K562 (cell line): ENCODE measurements around the gene SLC39A11. TPM values are rescaled to one million over a fixed set of nuclear protein-coding genes. Genes with fewer than 3 reads are reported as not detected.

Experiments
- DDX20 ChIP-seq: fragments of 450-650 bp; IDR thresholded peaks from 2 replicates; pipeline ENCODE4 v1.6.1; 2016; ENCODE audit warnings: missing genetic modification characterization, low read depth, mild to moderate bottlenecking, missing compliant biosample characterization, moderate library complexity
- DIDO1 ChIP-seq: fragments of 450-650 bp; IDR thresholded peaks from 2 replicates; pipeline ENCODE4 v1.6.1; 2016; ENCODE audit warnings: low read depth, missing biosample characterization, missing genetic modification characterization
- ELF4 ChIP-seq: fragments of 450-650 bp; formaldehyde crosslinking; IDR thresholded peaks from 2 replicates; pipeline ENCODE4 v1.4.0; 2022; ENCODE audit warnings: missing genetic modification characterization
- HNRNPLL ChIP-seq: fragments of 200-400 bp; formaldehyde crosslinking; IDR thresholded peaks from 2 replicates; pipeline ENCODE4 v1.6.1; 2017; ENCODE audit warnings: low read length, low read depth, mild to moderate bottlenecking; ENCODE audit not compliant: poor library complexity, severe bottlenecking
- KLF13 ChIP-seq: fragments of 450-650 bp; IDR thresholded peaks from 2 replicates; pipeline ENCODE4 v1.6.1; 2016; ENCODE audit warnings: missing genetic modification characterization, low read depth, mild to moderate bottlenecking, missing compliant biosample characterization, moderate library complexity, borderline replicate concordance
- MEF2D ChIP-seq: conservative IDR thresholded peaks from 2 replicates; pipeline ENCODE4 v1.6.1; 2016; ENCODE audit warnings: low read depth, missing genetic modification characterization, missing compliant biosample characterization
- NFXL1 ChIP-seq: fragments of 450-650 bp; formaldehyde crosslinking; IDR thresholded peaks from 2 replicates; pipeline ENCODE4 v1.4.0; 2021; ENCODE audit warnings: mild to moderate bottlenecking
- SMAD4 ChIP-seq: fragments of 250-450 bp; sonication (Bioruptor Pico); conservative IDR thresholded peaks from 2 replicates; pipeline ENCODE4 v1.8.0; 2021; ENCODE audit warnings: inconsistent platforms, mild to moderate bottlenecking, moderate library complexity
- TAF7 ChIP-seq: fragments of 450-650 bp; IDR thresholded peaks from 2 replicates; pipeline ENCODE4 v1.6.1; 2016; ENCODE audit warnings: missing genetic modification characterization, missing compliant biosample characterization
- ZFP1 ChIP-seq: fragments of 450-650 bp; formaldehyde crosslinking; IDR thresholded peaks from 2 replicates; pipeline ENCODE4 v1.4.0; 2020; ENCODE audit warnings: mild to moderate bottlenecking, mixed read lengths
- ZNF41 ChIP-seq: fragments of 250-450 bp; sonication (Bioruptor Pico); conservative IDR thresholded peaks from 2 replicates; pipeline ENCODE4 v1.4.0; 2020; ENCODE audit warnings: mild to moderate bottlenecking
- ZNF766 ChIP-seq: fragments of 200-800 bp; sonication (Bioruptor generic); conservative IDR thresholded peaks from 2 replicates; pipeline ENCODE4 v1.6.1; 2016; ENCODE audit warnings: missing genetic modification characterization, missing compliant biosample characterization
- polyA plus RNA-seq, 8 experiments: library from polyadenylated mRNA; depleted of rRNA in 4 of 8; stranded (reverse) in 5 of 8; unstranded in 3 of 8; fragments of >200 nt; fragmentation: Nextera tagmentation in 2 of 8; fragmentation: Illumina TruSeq in 1 of 8; extraction: Ambion mirVana in 2 of 8; extraction: Trizol in 1 of 8; gene quantifications; 2 replicates each; pipeline versions ENCODE4 v1.2.1 to v1.2.3, GENCODE V29; 2011 to 2014; ENCODE audit warnings: inconsistent platforms in 1 of 8, missing spikeins in 1 of 8
- total RNA-seq, 7 experiments: library from RNA; depleted of rRNA in 6 of 7; stranded (reverse); fragments of >200 nt in 6 of 7; fragmentation: Illumina TruSeq in 2 of 7; extraction: Trizol in 2 of 7; gene quantifications; 2 replicates each; pipeline versions ENCODE4 v1.2.1 to v1.2.3, GENCODE V29; 2011 to 2021; ENCODE audit warnings: low replicate concordance in 1 of 7
- TF ChIP-seq, protein P1 (sequence below), 2 experiments: fragments of 200-800 bp in 1 of 2; sonication (Bioruptor generic) in 1 of 2; sonication (generic) in 1 of 2; formaldehyde crosslinking in 1 of 2; IDR thresholded peaks in 1 of 2; conservative IDR thresholded peaks in 1 of 2; 2 replicates each; pipeline versions ENCODE4 v1.5.0 to v1.6.1; 2016 to 2020; ENCODE audit warnings: missing compliant biosample characterization in 1 of 2, missing genetic modification characterization in 1 of 2, missing genetic modification reagents in 1 of 2
- TF ChIP-seq, protein P2 (sequence below): fragments of 450-650 bp; IDR thresholded peaks from 2 replicates; pipeline ENCODE4 v1.6.1; 2016; ENCODE audit warnings: missing biosample characterization, missing genetic modification characterization
- TF ChIP-seq, protein P3 (sequence below): fragments of 200-800 bp; sonication (Bioruptor generic); IDR thresholded peaks from 2 replicates; pipeline ENCODE4 v1.6.1; 2016; ENCODE audit warnings: missing genetic modification characterization, missing compliant biosample characterization

The SLC39A11 gene
- total and polyA plus RNA-seq, 9 of the 15 experiments (the other 6 are each of a cell fraction or from before 2014, with no cell fraction given), result 10.5 to 26.4 (median 13.4) TPM

DNA sequence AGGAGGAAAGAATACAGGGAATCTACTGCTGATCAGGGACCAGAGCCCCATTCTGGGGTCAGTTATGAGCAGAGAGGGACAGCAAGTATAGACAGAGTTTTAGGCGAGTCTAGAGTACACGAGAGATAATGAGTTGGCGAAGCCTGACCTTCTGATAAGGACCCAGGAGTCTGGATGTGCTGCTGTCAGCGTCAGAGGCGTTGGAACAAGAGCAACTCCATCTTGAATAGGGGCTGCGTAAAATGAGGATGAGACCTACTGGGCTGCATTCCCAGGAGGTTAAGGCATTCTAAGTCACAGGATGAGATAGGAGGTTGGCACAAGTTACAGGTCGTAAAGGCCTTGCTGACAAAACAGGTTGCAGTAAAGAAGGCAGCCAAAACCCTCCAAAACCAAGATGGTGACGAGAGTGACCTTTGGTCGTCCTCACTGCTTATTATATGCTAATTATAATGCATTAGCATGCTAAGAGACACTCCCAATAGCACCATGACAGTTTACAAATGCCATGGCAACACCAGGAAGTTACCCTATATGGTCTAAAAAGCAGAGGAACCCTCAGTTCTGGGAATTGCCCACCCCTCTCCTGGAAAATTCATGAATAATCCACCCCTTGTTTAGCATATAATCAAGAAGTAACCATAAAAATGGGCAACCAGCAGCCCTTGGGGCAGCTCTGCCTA lies 330.5 kb downstream of the SLC39A11 start (continued):
- TF ChIP-seq, protein P1, sequence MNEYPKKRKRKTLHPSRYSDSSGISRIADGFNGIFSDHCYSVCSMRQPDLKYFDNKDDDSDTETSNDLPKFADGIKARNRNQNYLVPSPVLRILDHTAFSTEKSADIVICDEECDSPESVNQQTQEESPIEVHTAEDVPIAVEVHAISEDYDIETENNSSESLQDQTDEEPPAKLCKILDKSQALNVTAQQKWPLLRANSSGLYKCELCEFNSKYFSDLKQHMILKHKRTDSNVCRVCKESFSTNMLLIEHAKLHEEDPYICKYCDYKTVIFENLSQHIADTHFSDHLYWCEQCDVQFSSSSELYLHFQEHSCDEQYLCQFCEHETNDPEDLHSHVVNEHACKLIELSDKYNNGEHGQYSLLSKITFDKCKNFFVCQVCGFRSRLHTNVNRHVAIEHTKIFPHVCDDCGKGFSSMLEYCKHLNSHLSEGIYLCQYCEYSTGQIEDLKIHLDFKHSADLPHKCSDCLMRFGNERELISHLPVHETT (CRISPR knock-in tag; conservative IDR thresholded peaks at IDR 0.05 in 1 of 2, IDR thresholded peaks at IDR 0.05 in 1 of 2), result peak in 1 of 2 experiments; percentile 92; a peak in 2 of 4 replicates
- TF ChIP-seq ZFP1 (CRISPR knock-in tag) (peak; percentile 58; the same call in 1 of the 2 replicates), ELF4 (CRISPR knock-in tag) (peak; percentile 59; the same call in 1 of the 2 replicates), KLF13 (tag) (peak; percentile 78), DDX20 (tag) (peak; percentile 87), ZNF766 (CRISPR knock-in tag) (peak; percentile 93), HNRNPLL (peak; percentile 92), MEF2D (tag) (peak; percentile 93), DIDO1 (peak; percentile 60; the same call in 1 of the 2 replicates), SMAD4 (CRISPR knock-in tag) (peak; percentile 88), ZNF41 (peak; percentile 92), NFXL1 (CRISPR knock-in tag) (peak; percentile 81; the same call in 1 of the 2 replicates), TAF7 (tag) (peak; percentile 59)
- TF ChIP-seq, protein P2, sequence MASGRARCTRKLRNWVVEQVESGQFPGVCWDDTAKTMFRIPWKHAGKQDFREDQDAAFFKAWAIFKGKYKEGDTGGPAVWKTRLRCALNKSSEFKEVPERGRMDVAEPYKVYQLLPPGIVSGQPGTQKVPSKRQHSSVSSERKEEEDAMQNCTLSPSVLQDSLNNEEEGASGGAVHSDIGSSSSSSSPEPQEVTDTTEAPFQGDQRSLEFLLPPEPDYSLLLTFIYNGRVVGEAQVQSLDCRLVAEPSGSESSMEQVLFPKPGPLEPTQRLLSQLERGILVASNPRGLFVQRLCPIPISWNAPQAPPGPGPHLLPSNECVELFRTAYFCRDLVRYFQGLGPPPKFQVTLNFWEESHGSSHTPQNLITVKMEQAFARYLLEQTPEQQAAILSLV (tag), result peak; percentile 93
- TF ChIP-seq, protein P3, sequence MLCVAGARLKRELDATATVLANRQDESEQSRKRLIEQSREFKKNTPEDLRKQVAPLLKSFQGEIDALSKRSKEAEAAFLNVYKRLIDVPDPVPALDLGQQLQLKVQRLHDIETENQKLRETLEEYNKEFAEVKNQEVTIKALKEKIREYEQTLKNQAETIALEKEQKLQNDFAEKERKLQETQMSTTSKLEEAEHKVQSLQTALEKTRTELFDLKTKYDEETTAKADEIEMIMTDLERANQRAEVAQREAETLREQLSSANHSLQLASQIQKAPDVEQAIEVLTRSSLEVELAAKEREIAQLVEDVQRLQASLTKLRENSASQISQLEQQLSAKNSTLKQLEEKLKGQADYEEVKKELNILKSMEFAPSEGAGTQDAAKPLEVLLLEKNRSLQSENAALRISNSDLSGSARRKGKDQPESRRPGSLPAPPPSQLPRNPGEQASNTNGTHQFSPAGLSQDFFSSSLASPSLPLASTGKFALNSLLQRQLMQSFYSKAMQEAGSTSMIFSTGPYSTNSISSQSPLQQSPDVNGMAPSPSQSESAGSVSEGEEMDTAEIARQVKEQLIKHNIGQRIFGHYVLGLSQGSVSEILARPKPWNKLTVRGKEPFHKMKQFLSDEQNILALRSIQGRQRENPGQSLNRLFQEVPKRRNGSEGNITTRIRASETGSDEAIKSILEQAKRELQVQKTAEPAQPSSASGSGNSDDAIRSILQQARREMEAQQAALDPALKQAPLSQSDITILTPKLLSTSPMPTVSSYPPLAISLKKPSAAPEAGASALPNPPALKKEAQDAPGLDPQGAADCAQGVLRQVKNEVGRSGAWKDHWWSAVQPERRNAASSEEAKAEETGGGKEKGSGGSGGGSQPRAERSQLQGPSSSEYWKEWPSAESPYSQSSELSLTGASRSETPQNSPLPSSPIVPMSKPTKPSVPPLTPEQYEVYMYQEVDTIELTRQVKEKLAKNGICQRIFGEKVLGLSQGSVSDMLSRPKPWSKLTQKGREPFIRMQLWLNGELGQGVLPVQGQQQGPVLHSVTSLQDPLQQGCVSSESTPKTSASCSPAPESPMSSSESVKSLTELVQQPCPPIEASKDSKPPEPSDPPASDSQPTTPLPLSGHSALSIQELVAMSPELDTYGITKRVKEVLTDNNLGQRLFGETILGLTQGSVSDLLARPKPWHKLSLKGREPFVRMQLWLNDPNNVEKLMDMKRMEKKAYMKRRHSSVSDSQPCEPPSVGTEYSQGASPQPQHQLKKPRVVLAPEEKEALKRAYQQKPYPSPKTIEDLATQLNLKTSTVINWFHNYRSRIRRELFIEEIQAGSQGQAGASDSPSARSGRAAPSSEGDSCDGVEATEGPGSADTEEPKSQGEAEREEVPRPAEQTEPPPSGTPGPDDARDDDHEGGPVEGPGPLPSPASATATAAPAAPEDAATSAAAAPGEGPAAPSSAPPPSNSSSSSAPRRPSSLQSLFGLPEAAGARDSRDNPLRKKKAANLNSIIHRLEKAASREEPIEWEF (CRISPR knock-in tag), result peak; percentile 65; the same call in 1 of the 2 replicates
